Subcutaneous adipose tissue (tissue), 4 donors: ENCODE results near the gene MRPL51. TPM values are rescaled to one million over a fixed set of nuclear protein-coding genes. Genes with fewer than 3 reads are reported as not detected.

Source experiments
- CTCF ChIP-seq: fragments of 450-650 bp; IDR thresholded peaks from one replicate; pipeline ENCODE4 v1.5.1; 2016; ENCODE audit warnings: low read depth, mild to moderate bottlenecking, control low read depth, antibody characterized with exemption, moderate library complexity
- total RNA-seq, 4 donors: library from RNA; depleted of rRNA; stranded (reverse); fragments of >200 nt; gene quantifications; one replicate each; pipeline ENCODE4 v1.1.0, GENCODE V29; 2016

MRPL51 gene
- total RNA-seq: 10 to 100 TPM; 65.6 to 99.1 (median 68.2) TPM

GRCh38 chr12:6492838-6493496 lies at the start of gene MRPL51:
Gene MRPL51 (minus strand): TSS chr12:6493262. CDS start chr12:6493136, 126 bp downstream.
- no peak for TF ChIP-seq CTCF

- no peak for TF ChIP-seq CTCF
Observed at GRCh38 chr12:6542209-6543009, 49.3 kb upstream of the MRPL51 start.

GRCh38 chr12:6541371-6542165 lies 48.5 kb upstream of the MRPL51 start:
- TF ChIP-seq CTCF: no peak

GRCh38 chr12:6540181-6540877 lies 47.3 kb upstream of the MRPL51 start:
- TF ChIP-seq CTCF: no peak

- TF ChIP-seq CTCF: no peak
Observed at GRCh38 chr12:6539707-6540134, 46.7 kb upstream of the MRPL51 start.

- no peak for TF ChIP-seq CTCF
Observed at GRCh38 chr12:6539314-6539682, 46.2 kb upstream of the MRPL51 start.
